Astrocyte (in vitro differentiated cells and primary cell): ENCODE results near the gene MLNR.

Experiments used
- EZH2 ChIP-seq: IDR thresholded peaks from 2 replicates; pipeline ENCODE4 v1.6.1; 2012; ENCODE audit warnings: mild to moderate bottlenecking, low read length, inconsistent platforms; ENCODE audit not compliant: insufficient read depth
- TF ChIP-seq, protein P1 (sequence below): IDR thresholded peaks from 2 replicates; pipeline ENCODE4 v1.5.1; 2011; ENCODE audit warnings: low read depth, mild to moderate bottlenecking, inconsistent platforms, low read length, moderate library complexity; ENCODE audit not compliant: insufficient read depth

DNA sequence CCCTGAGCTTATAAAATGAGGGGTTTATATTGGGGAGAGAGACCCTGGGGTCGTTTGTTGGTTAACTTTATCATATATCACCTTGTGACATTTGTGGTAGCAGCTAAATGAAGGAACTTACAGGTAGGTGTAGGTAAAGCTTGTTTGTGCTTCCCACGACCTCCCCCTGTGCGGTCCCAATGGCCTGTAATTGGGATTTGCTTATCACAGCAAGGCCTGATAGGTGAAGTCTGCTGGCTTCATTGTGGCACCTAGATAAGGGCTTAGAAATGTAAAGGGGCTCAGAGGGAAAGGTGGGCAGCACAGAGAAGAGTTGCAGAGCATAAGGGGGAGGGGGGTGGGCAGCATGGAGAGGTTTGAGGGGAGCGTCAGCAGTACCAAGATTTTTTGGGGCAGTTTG, 35.5 kb upstream of the MLNR start:
- TF ChIP-seq, protein P1, sequence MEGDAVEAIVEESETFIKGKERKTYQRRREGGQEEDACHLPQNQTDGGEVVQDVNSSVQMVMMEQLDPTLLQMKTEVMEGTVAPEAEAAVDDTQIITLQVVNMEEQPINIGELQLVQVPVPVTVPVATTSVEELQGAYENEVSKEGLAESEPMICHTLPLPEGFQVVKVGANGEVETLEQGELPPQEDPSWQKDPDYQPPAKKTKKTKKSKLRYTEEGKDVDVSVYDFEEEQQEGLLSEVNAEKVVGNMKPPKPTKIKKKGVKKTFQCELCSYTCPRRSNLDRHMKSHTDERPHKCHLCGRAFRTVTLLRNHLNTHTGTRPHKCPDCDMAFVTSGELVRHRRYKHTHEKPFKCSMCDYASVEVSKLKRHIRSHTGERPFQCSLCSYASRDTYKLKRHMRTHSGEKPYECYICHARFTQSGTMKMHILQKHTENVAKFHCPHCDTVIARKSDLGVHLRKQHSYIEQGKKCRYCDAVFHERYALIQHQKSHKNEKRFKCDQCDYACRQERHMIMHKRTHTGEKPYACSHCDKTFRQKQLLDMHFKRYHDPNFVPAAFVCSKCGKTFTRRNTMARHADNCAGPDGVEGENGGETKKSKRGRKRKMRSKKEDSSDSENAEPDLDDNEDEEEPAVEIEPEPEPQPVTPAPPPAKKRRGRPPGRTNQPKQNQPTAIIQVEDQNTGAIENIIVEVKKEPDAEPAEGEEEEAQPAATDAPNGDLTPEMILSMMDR: no peak
- TF ChIP-seq EZH2: no peak
